Activated naive CD4-positive, alpha-beta T cell (primary cell): ENCODE data around the gene GUCY1A1.

Source experiments
- DNase-seq, 4 experiments: peaks; one replicate each; lab custom pipeline; 2025; lab: John Stamatoyannopoulos, UW

GUCY1A1 gene

GRCh38 chr4:155777971-155778735 is 111.5 kb downstream of the GUCY1A1 start:
- no peak for DNase-seq

- no peak for DNase-seq
These were observed 114.1 kb downstream of the GUCY1A1 start for GRCh38 chr4:155780775-155781174.

DNA sequence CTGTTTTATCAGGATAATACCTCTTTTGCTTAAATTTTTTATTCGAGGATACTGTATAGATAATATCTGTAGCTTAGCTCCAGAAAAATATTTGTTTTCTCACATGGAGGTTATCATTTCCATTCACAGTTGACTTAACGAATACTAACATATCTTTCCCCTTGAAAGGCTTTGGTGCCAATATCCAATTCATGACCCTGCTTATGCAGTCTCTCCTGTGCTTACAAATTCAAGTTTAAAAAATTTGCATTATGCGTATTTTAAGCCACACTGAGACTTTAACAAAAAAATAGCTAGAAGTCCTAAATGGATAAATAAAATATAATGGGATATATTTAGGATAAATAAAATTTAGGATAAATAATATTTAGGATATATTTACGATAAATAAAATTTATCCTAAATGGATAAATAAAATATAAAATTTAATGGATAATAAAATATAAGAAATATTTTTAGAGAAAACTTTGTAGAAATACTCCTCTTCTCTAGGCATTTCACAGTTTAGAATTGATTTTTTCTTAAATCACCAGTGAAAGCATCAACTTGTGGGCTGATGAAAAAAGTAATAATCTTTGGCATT is 114.7 kb downstream of the GUCY1A1 start:
- DNase-seq, result no peak
